HepG2 (cell line): Measurements from ENCODE around the gene MDM4. TPM values are rescaled to one million over a fixed set of nuclear protein-coding genes. Genes with fewer than 3 reads are reported as not detected.

Experiments used
- ATAC-seq: fragments of 200-7000 bp; cut with Tn5 transposase; 3 replicates; pipeline ENCODE4 v1.9.1; 2020; ENCODE audit warnings: mild to moderate bottlenecking, moderate library complexity
- BruUV-seq: library from RNA; stranded (reverse); fragments of 400-500 nt; replicated peaks from 2 replicates; lab custom pipeline; 2021; lab: Mats Ljungman, UMichigan
- CTCF ChIA-PET: fragments of 300-600 bp; formaldehyde crosslinking; extraction: SDS; loops from one replicate; lab custom pipeline; 2021; ENCODE audit warnings: low total read pairs, inconsistent platforms, low intra/inter-chr PET ratio; lab: Yijun Ruan, JAX
- POLR2A ChIA-PET: fragments of 350-600 bp; sonication (Branson Sonifier 250); formaldehyde crosslinking; loops from one replicate; lab custom pipeline; 2020; ENCODE audit warnings: antibody characterized with exemption, inconsistent platforms; lab: Yijun Ruan, JAX
- DNase-seq: peaks from one replicate; pipeline ENCODE4 v3.0.0-alpha.2; 2015; ENCODE audit warnings: low spot score
- FAIRE-seq: peaks from 3 replicates; lab custom pipeline; 2011; peaks lifted over from hg19 to GRCh38; lab: Jason Lieb, UNC
- H2AFZ ChIP-seq: one replicate; pipeline ENCODE4 v1.6.1; 2011; ENCODE audit warnings: low read length, inconsistent platforms
- H3K27ac ChIP-seq: fragments of 300-600 bp; 3 replicates; pipeline ENCODE4 v1.8.0; 2011; ENCODE audit warnings: mixed run types, mild to moderate bottlenecking, mixed read lengths, low read length, inconsistent platforms; ENCODE audit not compliant: insufficient read depth; ENCODE audit errors: extremely low read length
- H3K27me3 ChIP-seq, 2 experiments: fragments of 200-600 bp in 1 of 2; 2 replicates in 1 of 2; 3 replicates in 1 of 2; pipeline versions ENCODE4 v1.6.0 to v1.8.0; 2011; ENCODE audit warnings: low read length in 2 of 2, mild to moderate bottlenecking in 2 of 2, moderate library complexity in 2 of 2, inconsistent platforms in 1 of 2; ENCODE audit not compliant: insufficient read depth in 2 of 2, control insufficient read depth in 1 of 2
- H3K36me3 ChIP-seq, 2 experiments: fragments of 200-600 bp in 1 of 2; replicated peaks in 1 of 2; 2 replicates in 1 of 2; 3 replicates in 1 of 2; pipeline versions ENCODE4 v1.5.1 to v1.8.0; 2011; ENCODE audit warnings: low read length in 2 of 2, inconsistent platforms in 1 of 2; ENCODE audit not compliant: insufficient read depth in 2 of 2, control insufficient read depth in 1 of 2
- H3K4me1 ChIP-seq: 2 replicates; pipeline ENCODE4 v1.5.1; 2012; ENCODE audit warnings: low read length, inconsistent platforms; ENCODE audit not compliant: insufficient read depth
- H3K4me2 ChIP-seq: 2 replicates; pipeline ENCODE4 v1.6.0; 2011; ENCODE audit warnings: low read depth, low read length, inconsistent platforms
- H3K4me3 ChIP-seq, 3 experiments: fragments of 200-600 bp in 1 of 3; sonication (generic), shearing (Covaris generic) in 1 of 3; replicated peaks in 1 of 3; 2 replicates each; pipeline ENCODE4 v1.5.1; 2011 to 2016; ENCODE audit warnings: low read length in 3 of 3, inconsistent platforms in 2 of 3, low read depth in 2 of 3, mild to moderate bottlenecking in 2 of 3, control low read depth in 1 of 3, mixed read lengths in 1 of 3; ENCODE audit not compliant: insufficient read depth in 1 of 3
- H3K79me2 ChIP-seq: one replicate; pipeline ENCODE4 v1.6.1; 2011; ENCODE audit warnings: low read length, inconsistent platforms; ENCODE audit not compliant: insufficient read depth
- H3K9ac ChIP-seq: 2 replicates; pipeline ENCODE4 v1.6.0; 2011; ENCODE audit warnings: mild to moderate bottlenecking, low read depth, low read length, inconsistent platforms; ENCODE audit not compliant: insufficient read depth
- H3K9me3 ChIP-seq: 2 replicates; pipeline ENCODE4 v1.5.1; 2012; ENCODE audit warnings: mild to moderate bottlenecking, low read length
- H4K20me1 ChIP-seq: 2 replicates; pipeline ENCODE4 v1.6.0; 2011; ENCODE audit warnings: inconsistent platforms, mild to moderate bottlenecking, low read length, moderate library complexity; ENCODE audit not compliant: insufficient read depth
- MBNL3 ChIP-seq: fragments of 250-450 bp; sonication (Bioruptor Pico); conservative IDR thresholded peaks from 2 replicates; pipeline ENCODE4 v1.8.0; 2022; ENCODE audit warnings: mild to moderate bottlenecking, inconsistent platforms
- NBN ChIP-seq: fragments of 450-650 bp; conservative IDR thresholded peaks from 2 replicates; pipeline ENCODE4 v1.6.1; 2017
- PPARG ChIP-seq: conservative IDR thresholded peaks from 2 replicates; pipeline ENCODE4 v1.6.1; 2016; ENCODE audit warnings: missing biosample characterization, missing genetic modification reagents
- RCOR2 ChIP-seq: IDR thresholded peaks from 2 replicates; pipeline ENCODE4 v1.6.1; 2016; ENCODE audit warnings: missing biosample characterization, missing genetic modification reagents
- THAP9 ChIP-seq: sonication (generic); formaldehyde crosslinking; IDR thresholded peaks from 2 replicates; pipeline ENCODE4; 2020; ENCODE audit warnings: missing genetic modification reagents, mild to moderate bottlenecking, borderline replicate concordance
- WGBS: methylation state at CpG from one replicate; pipeline ENCODE4 v1.1.6; 2017; ENCODE audit warnings: low lambda C conversion rate; 5-methylcytosine and 5-hydroxymethylcytosine counted together
- in situ Hi-C: cut with HindIII; loops from 2 replicates; pipeline ENCODE4 v1.10.0; 2017; ENCODE audit warnings: low pct_unique_long_range_greater_than_20kb; ENCODE audit not compliant: extremely low pct_ligation_motif_present
- intact Hi-C: fragments of 100-400 bp; cut with micrococcal nuclease; formaldehyde crosslinking; loops from one replicate; pipeline ENCODE4 v1.10.0; 2022; ENCODE audit not compliant: unreplicated experiment
- polyA plus RNA-seq, 8 experiments: library from polyadenylated mRNA; depleted of rRNA in 3 of 8; stranded (reverse) in 7 of 8; unstranded in 1 of 8; fragments of >200 nt; fragmentation: Illumina TruSeq in 4 of 8; extraction: Trizol in 4 of 8; gene quantifications; 2 replicates each; pipeline versions ENCODE4 v1.2.1 to v1.2.3, GENCODE V29; 2011 to 2016; ENCODE audit warnings: low read depth in 4 of 8, missing spikeins in 1 of 8, mixed read lengths in 1 of 8; ENCODE audit not compliant: insufficient read depth in 1 of 8
- total RNA-seq, 5 experiments: library from RNA; depleted of rRNA; stranded (reverse); fragments of >200 nt; fragmentation: Illumina TruSeq; extraction: Trizol; gene quantifications; 2 replicates each; pipeline ENCODE4 v1.2.3, GENCODE V29; 2016; ENCODE audit warnings: low read depth in 1 of 5
- TF ChIP-seq, protein P1 (sequence below): sonication (generic); formaldehyde crosslinking; IDR thresholded peaks from 2 replicates; pipeline ENCODE4 v1.4.0; 2020; ENCODE audit warnings: missing genetic modification reagents
- TF ChIP-seq, protein P2 (sequence below): IDR thresholded peaks from 2 replicates; pipeline ENCODE4 v1.4.0; 2020; ENCODE audit warnings: mild to moderate bottlenecking, missing genetic modification reagents

MDM4 gene
- total and polyA plus RNA-seq, 2 of the 13 experiments (the other 11 are each of a cell fraction or from before 2014, with no cell fraction given): 14.9 to 19.0 TPM

GRCh38 chr1:204466416-204467405, 49.5 kb upstream of the MDM4 start:
- H4K20me1 ChIP-seq: no peaks in the 10 kb centered on the region
- H3K79me2 ChIP-seq: no peaks in the 10 kb centered on the region
- no TSS peak for BruUV-seq
- no peak for DNase-seq
- H3K27ac ChIP-seq: no peak overlapping the region
- CTCF ChIA-PET: no interaction called here
- peaks cover 3 to 5% of the 10 kb centered on the region in 2 experiments; a peak in 1 of 5 replicates for H3K36me3 ChIP-seq
- H3K27me3 ChIP-seq: no peaks in the 10 kb centered on the region
- FAIRE-seq: no peak
- no peak overlapping the region for H3K4me3 ChIP-seq
- no peaks in the 10 kb centered on the region for H3K4me1 ChIP-seq
- in situ Hi-C loops (no loop called here), intact Hi-C loops (no loop called here)
- POLR2A ChIA-PET: interaction anchor here (0.8 kb wide), 1 partner anchor 27 kb away, joined by 6 read pairs; the partner anchor contains the start of gene PIK3C2B
- no peak overlapping the region for H3K4me2 ChIP-seq
- no peaks in the 10 kb centered on the region for H3K9me3 ChIP-seq
- no peak overlapping the region for H3K9ac ChIP-seq
- 90% methylated on average over 7 of the region's 17 CpGs for WGBS
- no peak overlapping the region for H2AFZ ChIP-seq
- no peak for ATAC-seq
- TF ChIP-seq NBN (no peak), MBNL3 (no peak), THAP9 (CRISPR knock-in tag) (no peak), RCOR2 (CRISPR knock-in tag) (no peak), PPARG (CRISPR knock-in tag) (no peak)
- TF ChIP-seq, protein P1, sequence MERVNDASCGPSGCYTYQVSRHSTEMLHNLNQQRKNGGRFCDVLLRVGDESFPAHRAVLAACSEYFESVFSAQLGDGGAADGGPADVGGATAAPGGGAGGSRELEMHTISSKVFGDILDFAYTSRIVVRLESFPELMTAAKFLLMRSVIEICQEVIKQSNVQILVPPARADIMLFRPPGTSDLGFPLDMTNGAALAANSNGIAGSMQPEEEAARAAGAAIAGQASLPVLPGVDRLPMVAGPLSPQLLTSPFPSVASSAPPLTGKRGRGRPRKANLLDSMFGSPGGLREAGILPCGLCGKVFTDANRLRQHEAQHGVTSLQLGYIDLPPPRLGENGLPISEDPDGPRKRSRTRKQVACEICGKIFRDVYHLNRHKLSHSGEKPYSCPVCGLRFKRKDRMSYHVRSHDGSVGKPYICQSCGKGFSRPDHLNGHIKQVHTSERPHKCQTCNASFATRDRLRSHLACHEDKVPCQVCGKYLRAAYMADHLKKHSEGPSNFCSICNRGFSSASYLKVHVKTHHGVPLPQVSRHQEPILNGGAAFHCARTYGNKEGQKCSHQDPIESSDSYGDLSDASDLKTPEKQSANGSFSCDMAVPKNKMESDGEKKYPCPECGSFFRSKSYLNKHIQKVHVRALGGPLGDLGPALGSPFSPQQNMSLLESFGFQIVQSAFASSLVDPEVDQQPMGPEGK (CRISPR knock-in tag): no peak
- TF ChIP-seq, protein P2, sequence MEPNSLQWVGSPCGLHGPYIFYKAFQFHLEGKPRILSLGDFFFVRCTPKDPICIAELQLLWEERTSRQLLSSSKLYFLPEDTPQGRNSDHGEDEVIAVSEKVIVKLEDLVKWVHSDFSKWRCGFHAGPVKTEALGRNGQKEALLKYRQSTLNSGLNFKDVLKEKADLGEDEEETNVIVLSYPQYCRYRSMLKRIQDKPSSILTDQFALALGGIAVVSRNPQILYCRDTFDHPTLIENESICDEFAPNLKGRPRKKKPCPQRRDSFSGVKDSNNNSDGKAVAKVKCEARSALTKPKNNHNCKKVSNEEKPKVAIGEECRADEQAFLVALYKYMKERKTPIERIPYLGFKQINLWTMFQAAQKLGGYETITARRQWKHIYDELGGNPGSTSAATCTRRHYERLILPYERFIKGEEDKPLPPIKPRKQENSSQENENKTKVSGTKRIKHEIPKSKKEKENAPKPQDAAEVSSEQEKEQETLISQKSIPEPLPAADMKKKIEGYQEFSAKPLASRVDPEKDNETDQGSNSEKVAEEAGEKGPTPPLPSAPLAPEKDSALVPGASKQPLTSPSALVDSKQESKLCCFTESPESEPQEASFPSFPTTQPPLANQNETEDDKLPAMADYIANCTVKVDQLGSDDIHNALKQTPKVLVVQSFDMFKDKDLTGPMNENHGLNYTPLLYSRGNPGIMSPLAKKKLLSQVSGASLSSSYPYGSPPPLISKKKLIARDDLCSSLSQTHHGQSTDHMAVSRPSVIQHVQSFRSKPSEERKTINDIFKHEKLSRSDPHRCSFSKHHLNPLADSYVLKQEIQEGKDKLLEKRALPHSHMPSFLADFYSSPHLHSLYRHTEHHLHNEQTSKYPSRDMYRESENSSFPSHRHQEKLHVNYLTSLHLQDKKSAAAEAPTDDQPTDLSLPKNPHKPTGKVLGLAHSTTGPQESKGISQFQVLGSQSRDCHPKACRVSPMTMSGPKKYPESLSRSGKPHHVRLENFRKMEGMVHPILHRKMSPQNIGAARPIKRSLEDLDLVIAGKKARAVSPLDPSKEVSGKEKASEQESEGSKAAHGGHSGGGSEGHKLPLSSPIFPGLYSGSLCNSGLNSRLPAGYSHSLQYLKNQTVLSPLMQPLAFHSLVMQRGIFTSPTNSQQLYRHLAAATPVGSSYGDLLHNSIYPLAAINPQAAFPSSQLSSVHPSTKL: no peak
